GM18909 (cell line): Measurements from ENCODE around the gene CELSR2.

Experiments used
- ATAC-seq: cut with Tn5 transposase; IDR thresholded peaks from one replicate; pipeline ENCODE4 v1.9.1; 2021; ENCODE audit warnings: mild to moderate bottlenecking; ENCODE audit not compliant: unreplicated experiment, poor library complexity

Gene CELSR2

DNA sequence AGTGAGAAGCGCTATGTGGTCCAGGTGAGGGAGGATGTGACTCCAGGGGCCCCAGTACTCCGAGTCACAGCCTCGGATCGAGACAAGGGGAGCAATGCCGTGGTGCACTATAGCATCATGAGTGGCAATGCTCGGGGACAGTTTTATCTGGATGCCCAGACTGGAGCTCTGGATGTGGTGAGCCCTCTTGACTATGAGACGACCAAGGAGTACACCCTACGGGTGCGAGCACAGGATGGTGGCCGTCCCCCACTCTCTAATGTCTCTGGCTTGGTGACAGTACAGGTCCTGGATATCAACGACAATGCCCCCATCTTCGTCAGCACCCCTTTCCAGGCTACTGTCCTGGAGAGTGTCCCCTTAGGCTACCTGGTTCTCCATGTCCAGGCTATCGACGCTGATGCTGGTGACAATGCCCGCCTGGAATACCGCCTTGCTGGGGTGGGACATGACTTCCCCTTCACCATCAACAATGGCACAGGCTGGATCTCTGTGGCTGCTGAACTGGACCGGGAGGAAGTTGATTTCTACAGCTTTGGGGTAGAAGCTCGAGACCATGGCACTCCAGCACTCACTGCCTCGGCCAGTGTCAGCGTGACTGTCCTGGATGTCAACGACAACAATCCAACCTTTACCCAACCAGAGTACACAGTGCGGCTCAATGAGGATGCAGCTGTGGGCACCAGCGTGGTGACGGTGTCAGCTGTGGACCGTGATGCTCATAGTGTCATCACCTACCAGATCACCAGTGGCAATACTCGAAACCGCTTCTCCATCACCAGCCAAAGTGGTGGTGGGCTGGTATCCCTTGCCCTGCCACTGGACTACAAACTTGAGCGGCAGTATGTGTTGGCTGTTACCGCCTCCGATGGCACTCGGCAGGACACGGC is 2.2 kb downstream of the CELSR2 start:
- ATAC-seq, result no peak

DNA sequence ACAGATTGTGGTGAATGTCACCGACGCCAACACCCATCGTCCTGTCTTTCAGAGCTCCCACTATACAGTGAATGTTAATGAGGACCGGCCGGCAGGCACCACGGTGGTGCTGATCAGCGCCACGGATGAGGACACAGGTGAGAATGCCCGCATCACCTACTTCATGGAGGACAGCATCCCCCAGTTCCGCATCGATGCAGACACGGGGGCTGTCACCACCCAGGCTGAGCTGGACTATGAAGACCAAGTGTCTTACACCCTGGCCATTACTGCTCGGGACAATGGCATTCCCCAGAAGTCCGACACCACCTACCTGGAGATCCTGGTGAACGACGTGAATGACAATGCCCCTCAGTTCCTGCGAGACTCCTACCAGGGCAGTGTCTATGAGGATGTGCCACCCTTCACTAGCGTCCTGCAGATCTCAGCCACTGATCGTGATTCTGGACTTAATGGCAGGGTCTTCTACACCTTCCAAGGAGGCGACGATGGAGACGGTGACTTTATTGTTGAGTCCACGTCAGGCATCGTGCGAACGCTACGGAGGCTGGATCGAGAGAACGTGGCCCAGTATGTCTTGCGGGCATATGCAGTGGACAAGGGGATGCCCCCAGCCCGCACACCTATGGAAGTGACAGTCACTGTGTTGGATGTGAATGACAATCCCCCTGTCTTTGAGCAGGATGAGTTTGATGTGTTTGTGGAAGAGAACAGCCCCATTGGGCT is 3.0 kb downstream of the CELSR2 start:
- no peak for ATAC-seq

DNA sequence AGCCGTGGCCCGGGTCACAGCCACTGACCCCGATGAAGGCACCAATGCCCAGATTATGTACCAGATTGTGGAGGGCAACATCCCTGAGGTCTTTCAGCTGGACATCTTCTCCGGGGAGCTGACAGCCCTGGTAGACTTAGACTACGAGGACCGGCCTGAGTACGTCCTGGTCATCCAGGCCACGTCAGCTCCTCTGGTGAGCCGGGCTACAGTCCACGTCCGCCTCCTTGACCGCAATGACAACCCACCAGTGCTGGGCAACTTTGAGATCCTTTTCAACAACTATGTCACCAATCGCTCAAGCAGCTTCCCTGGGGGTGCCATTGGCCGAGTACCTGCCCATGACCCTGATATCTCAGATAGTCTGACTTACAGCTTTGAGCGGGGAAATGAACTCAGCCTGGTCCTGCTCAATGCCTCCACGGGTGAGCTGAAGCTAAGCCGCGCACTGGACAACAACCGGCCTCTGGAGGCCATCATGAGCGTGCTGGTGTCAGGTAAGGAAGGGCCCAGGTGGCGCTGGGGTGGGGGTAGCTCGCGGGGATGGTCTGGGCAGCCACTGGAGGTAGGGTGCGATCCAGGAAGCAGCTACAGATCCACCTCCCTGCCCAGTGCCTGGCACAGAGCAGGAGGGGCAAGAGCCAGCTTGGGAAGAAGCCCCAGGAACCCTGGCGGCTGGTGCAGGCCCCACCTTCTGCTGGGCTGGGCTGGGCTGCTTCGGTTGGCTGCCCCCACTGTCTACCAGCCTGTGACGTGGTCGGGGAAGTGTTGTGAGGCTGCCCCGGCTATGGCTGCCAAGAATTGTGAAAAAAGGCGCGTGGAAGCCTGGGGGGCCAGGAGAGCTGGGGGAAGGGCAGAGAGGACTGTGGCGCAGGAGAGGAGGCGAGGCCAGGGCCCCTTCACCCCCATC is 3.8 kb downstream of the CELSR2 start:
- ATAC-seq, result no peak

DNA sequence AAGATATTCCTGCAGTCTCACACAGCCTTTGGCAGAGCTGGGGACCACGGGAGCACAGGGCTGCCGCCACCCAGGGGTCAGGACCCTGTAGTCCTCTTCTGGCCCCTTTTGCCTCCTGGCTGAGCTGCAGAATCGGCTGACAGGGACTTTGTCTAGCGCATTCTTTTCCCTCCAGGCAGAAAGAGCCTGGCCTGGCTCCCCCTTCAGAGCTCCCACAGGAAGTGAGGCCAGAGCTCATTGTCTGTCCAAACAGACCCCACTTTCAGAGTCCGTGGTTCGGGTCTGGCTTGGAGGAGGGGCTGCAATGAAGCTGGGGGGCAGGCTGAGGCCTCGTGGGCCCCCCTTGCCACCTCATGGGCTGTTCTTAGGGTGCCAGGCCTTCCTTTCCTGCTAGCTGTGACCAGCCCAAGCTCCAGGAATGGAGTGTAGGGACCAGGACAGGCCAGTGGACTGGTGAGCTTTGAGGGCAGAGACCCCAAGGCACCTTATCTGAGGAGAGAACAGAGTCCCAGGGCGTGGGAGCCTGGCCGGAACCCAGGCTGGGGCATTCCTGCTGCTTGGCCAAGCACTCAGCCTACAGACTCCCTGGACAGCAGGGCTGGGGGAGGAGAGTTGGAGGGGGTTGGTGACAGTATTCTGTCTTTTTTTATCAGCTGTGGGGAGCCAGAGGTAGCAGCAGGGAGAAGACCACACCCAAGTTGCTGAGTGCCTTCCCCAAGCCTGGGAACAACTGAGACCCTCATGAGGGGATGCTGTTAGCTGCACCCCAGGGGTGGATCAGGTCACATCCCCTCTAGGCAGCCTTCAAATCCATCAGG is 4.7 kb downstream of the CELSR2 start:
- no peak for ATAC-seq

DNA sequence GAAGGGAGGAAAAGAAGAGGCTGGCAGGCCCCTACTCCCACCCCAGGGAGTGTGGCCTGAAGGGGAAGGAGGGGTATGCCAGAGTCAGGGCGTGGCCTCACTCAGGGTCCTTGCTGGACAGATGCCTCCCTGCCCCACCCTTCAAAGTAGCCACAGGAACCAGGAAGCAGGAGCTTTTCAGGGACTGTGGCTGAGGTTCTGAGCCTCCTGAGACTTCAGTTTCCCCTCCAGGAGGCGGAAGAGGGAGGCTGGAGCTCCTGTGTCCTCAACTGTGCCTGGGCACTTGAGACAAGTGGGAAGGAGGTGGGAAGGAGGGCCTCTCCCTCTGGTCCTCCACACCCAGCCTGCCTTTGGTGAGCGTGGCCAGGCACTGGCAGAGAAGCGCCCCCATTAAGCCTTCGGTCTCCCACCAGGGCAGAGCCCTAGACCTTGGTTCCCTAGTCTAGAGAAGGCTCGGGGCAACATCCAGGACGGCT is 5.3 kb downstream of the CELSR2 start:
- no peak for ATAC-seq

DNA sequence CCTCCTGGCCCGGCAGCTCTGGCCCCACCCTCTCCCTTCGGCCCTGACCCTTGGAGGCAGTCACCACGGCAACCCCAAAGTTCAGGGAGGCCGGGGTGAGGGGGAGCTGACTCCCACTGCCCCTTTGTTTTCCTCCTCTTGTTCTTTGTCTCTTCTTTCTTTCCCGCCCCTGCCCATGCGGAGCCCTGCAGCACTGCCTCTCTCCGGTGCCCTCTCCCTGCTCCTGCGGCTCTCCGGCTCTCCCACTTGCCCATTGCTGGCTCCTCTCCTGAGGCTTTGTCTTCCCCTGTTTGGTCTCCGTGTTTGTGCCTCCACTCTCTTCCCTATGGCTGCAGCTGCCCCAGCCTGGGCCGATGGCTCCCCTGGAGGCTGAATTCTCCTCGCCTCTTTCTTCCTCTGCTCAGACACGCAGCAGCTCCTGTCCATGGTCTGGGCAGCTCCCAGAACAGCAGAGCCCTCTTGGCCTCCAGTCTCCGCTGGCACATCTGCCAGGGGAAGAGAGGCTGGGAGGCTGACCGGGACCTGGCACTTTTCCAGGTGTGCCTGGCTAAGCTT is 5.8 kb downstream of the CELSR2 start:
- ATAC-seq, result no peak

DNA sequence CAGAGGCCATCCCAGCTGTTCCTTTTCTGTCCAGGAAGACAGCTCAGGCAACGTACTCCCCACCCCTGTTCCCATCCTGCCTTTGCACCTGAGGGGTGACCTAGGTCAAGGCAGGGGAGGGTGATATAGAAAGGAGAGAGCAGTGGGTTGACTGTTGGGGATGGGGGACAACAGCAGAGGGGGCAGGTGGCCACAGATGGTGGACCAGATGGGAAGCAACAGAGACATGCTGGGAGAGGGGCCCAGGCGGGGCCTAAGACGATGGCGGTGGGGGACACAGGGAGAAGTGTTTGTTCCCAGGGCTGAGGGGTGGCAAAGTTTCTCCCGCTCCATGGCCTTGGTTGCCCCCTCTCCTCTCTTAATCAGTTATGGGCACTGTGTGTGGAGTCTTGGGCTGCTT is 6.3 kb downstream of the CELSR2 start:
- ATAC-seq, result no peak

DNA sequence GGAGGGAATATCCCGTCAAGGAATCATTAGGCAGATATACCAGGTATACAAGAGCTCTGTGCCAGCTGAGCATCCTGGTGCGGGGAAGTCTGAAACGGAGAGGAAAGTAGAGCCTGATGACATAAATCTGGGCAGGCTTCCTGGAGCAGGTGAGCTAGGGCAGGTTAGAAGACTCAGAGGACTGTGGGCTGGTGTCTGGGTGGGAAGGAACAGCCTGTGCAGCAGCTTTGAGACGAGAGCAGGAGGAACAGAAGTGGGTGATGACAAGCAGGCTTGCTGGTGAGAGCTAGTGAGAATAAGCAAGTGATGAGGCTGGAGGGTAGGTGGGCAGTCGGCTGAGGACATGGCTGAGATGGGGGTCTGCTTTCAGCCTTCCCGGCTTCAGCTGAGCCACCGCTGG is 6.7 kb downstream of the CELSR2 start:
- no peak for ATAC-seq

DNA sequence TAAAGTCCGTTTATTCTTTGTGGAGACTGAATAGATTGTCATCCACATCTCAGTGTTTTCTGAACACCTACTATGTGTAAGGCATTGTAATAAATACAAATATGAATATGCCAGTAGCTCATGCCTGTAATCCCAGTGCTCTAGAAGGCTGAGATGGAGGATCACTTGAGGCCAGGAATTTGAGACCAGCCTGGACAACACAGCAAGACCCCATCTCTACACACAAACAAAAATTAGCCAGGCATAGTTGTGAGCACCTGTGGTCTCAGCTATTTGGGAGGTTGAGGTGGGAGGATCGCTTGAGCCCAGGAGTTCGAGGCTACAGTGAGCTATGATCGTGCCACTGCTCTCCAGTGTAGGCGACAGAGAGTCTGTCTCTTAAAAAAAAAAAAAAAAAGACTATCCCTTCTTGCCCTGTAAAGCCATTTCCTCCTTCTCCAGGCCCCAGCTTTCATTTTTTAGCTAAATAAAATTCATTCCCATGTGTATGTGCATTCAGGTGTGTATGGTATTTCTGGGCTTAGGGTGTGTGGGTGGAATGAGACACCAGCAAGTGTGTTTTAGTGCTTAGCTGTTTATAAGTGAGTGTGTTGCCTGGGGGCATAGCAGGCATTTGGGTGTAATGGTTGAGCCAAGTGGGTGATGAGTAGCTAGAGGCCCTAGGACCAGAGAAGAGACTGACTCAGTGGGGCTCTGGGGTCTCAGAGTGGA is 7.8 kb downstream of the CELSR2 start:
- ATAC-seq, result no peak

DNA sequence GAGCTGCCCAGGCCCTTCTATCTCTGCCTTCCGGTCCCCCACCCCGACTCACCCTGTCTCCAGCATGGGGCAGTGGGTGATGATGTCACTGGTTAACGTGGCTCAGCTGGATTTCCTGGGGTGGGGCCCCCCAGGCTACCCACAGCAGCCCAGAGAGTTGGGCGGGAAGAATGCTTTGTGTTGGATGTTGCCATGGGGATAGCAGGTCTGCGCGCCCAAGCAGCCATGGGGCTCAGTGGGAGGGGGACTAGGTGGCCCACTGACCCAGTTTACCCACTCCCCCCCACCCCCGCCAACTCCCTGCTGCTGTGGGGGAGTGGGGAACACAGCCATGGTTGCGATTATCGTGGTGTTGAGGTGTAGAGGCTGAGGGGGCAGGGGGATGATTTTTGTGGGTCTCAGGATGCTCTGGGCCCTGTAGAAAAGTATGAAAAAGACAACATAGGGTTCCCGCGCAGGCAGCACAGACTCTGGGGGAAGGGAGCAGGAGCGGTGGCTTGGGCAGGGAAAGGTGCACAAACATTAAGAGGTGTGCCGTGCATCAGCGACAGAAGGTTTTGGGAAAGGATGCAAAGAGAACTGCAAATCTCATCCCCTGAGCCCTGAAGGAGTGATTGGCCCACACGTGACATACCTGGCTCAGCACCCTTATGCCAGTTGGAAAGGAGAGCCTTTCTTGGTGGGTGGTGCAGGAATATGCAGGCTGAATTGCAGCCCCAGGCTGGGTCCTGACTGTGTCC is 8.5 kb downstream of the CELSR2 start:
- no peak for ATAC-seq

DNA sequence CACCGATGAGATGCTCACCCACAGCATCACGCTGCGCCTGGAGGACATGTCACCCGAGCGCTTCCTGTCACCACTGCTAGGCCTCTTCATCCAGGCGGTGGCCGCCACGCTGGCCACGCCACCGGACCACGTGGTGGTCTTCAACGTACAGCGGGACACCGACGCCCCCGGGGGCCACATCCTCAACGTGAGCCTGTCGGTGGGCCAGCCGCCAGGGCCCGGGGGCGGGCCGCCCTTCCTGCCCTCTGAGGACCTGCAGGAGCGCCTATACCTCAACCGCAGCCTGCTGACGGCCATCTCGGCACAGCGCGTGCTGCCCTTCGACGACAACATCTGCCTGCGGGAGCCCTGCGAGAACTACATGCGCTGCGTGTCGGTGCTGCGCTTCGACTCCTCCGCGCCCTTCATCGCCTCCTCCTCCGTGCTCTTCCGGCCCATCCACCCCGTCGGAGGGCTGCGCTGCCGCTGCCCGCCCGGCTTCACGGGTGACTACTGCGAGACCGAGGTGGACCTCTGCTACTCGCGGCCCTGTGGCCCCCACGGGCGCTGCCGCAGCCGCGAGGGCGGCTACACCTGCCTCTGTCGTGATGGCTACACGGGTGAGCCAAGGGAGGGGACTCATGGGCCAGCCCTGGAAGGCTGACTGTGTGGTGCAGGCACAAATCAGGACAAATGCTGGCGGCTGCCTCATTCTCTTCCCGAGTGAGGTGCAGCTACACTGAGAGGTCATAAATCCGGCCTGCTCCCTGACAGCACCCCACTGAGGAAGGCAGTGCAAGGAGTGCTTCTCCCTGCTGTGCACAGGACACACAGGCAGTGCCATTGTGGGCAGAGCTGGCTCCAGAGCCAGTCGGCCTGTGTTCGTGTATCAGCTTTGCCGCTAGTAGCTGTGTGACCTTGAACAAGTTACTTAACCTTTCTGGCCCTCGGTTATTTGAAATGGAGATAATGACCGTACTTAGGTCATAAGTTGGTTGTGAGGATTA is 9.4 kb downstream of the CELSR2 start:
- ATAC-seq, result no peak

DNA sequence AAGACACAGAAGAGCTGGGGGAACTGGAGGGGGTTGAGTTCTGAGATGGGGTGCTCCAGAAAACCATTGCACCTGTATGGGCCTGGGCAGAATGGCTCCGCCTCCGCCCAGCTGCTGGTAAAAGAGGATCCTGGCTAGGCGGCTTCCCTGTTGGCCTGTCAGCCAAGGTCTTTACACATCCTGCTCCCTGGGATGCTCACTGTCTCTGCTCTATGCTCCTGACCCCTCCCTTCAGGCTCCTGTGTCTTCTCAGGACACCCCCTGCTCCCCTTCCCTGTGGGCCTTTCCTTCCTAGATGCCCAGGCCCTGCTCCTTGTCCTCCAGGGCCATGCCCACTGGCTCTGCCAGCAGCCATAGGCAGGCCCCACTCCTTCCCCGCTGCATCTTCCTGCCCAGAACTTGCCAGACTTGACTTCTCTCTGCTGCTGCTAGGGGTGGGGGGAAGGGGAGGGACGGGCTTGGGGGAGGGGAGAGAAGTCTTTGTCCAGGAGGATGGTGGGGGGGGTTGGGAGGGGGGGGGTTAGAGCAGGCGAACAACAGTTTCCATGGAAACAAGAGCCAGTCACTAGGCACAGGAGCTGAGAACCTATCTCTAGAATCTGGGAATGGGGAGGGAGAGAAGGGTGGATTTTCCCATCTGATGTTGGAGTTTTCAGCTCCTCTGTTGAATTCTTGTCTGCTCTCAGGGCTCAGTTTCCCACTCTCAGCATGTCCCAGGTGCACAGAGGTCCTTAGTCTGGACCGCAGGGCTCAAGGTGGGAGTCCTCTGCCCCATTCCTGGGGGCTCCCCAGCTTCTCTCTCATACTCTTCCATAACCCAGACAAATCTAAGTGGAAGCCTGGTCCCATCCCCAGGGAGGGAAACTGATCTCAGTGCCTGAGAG is 10.6 kb downstream of the CELSR2 start:
- ATAC-seq, result no peak

DNA sequence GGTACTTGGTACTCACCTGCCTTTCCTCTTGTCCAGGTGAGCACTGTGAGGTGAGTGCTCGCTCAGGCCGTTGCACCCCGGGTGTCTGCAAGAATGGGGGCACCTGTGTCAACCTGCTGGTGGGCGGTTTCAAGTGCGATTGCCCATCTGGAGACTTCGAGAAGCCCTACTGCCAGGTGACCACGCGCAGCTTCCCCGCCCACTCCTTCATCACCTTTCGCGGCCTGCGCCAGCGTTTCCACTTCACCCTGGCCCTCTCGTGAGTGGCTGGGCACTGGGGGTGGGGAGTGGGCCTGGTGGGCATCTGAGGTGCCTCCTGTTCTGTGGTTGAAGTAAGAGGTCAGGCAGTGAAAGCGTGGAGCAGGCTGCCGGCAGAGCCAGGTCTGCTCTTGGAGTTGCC is 11.7 kb downstream of the CELSR2 start:
- no peak for ATAC-seq

DNA sequence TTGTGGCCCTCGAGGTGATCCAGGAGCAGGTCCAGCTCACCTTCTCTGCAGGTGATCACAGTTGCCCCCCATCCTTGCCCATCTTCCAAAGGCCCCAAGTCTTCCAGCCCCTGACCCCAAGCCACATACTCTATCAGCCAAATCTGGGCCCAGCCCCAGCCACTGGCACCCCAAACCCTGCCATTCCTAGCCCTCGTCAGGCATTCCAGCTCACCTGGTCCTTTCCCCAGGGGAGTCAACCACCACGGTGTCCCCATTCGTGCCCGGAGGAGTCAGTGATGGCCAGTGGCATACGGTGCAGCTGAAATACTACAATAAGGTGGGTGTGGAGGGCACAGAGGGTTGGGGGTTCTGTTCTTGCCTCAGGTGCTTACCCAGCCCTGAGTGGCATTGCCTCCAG is 12.2 kb downstream of the CELSR2 start:
- ATAC-seq, result no peak

DNA sequence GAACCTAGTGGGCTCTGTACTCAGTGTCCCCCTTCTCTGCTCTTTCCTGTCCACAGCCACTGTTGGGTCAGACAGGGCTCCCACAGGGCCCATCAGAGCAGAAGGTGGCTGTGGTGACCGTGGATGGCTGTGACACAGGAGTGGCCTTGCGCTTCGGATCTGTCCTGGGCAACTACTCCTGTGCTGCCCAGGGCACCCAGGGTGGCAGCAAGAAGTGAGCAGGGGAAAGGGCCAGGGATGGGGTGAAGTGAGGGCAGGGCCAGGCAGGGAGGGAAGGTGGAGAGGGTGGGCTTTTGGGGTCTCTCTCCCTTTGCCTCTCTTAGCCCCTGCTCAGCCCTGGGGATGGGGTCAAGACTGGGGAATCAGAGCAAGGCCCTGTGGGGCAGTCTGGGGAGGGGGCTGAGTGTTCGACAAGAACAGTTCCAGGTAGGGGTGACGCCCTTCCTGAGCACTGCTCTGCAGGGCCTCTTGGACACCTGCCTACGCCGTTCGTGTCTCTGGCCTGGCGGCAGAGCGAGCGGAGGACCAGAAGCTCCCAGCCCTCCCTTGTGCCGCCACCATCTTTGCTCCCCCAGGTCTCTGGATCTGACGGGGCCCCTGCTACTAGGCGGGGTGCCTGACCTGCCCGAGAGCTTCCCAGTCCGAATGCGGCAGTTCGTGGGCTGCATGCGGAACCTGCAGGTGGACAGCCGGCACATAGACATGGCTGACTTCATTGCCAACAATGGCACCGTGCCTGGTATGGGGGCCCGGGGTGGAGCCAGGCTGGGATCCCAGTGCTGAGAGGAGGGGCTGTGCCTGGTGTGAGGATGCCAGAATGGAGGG is 13.1 kb downstream of the CELSR2 start:
- no peak for ATAC-seq
